Transverse colon (tissue), 4 donors: Measurements from ENCODE around the gene SFT2D2. TPM values are rescaled to one million over a fixed set of nuclear protein-coding genes. Genes with fewer than 3 reads are reported as not detected.
"Not testable (repeated sequence)": the region's sequence is repeated elsewhere in the genome, so short reads cannot be mapped to it uniquely, and the experiment has no call there.

ENCODE experiments used
- DNase-seq: peaks from one replicate; pipeline ENCODE4 v3.0.0-alpha.2; 2019
- H3K27ac ChIP-seq, 4 donors: fragments of 200-600 bp; sonication (generic); 2 replicates each; pipeline ENCODE4 v1.5.1; 2016 to 2018; ENCODE audit warnings: inconsistent platforms in 4 of 4
- H3K27me3 ChIP-seq: fragments of 200-600 bp; sonication (generic); 2 replicates; pipeline ENCODE4 v1.5.1; 2017; ENCODE audit warnings: inconsistent platforms
- H3K36me3 ChIP-seq, 4 donors: fragments of 200-600 bp; sonication (generic); 2 replicates each; pipeline ENCODE4 v1.5.1; 2017 to 2019; ENCODE audit warnings: inconsistent platforms in 4 of 4
- H3K4me1 ChIP-seq, 4 donors: fragments of 200-600 bp; sonication (generic); 2 replicates each; pipeline ENCODE4 v1.5.1; 2017 to 2020; ENCODE audit warnings: inconsistent platforms in 4 of 4
- H3K4me3 ChIP-seq, 4 donors: fragments of 200-600 bp; sonication (generic); 1 replicate in 1 of 4; 2 replicates in 3 of 4; pipeline versions ENCODE4 v1.5.1 to v1.6.1; 2017 to 2019; ENCODE audit warnings: inconsistent platforms in 4 of 4
- H3K9me3 ChIP-seq, 2 donors: fragments of 200-600 bp; sonication (generic); 2 replicates each; pipeline ENCODE4 v1.5.1; 2017 to 2019; ENCODE audit warnings: inconsistent platforms in 2 of 2
- CTCF ChIP-seq, 5 experiments: fragments of 200-600 bp in 3 of 5; fragments of 450-650 bp in 2 of 5; sonication (generic) in 3 of 5; IDR thresholded peaks; 1 replicate in 2 of 5; 2 replicates in 3 of 5; pipeline ENCODE4 v1.5.1; 2016 to 2017; ENCODE audit warnings: antibody characterized with exemption in 5 of 5, inconsistent platforms in 3 of 5, mild to moderate bottlenecking in 2 of 5, moderate library complexity in 1 of 5
- EP300 ChIP-seq: sonication (generic); formaldehyde crosslinking; IDR thresholded peaks from one replicate; pipeline ENCODE4 v1.6.1; 2017; ENCODE audit warnings: antibody characterized with exemption, low read depth
- POLR2A ChIP-seq: fragments of 450-650 bp; IDR thresholded peaks from one replicate; pipeline ENCODE4 v1.6.1; 2016; ENCODE audit warnings: antibody characterized with exemption, mild to moderate bottlenecking, moderate library complexity
- POLR2AphosphoS5 ChIP-seq, 3 donors: sonication (generic); formaldehyde crosslinking; IDR thresholded peaks; one replicate each; pipeline ENCODE4 v1.6.1; 2016; ENCODE audit warnings: antibody characterized with exemption in 3 of 3
- whole genome bisulfite sequencing, 2 donors: methylation state at CpG; one replicate each; pipeline ENCODE4 v1.1.5; 2018; ENCODE audit warnings: low coverage in 1 of 2; 5-methylcytosine and 5-hydroxymethylcytosine counted together
- in situ Hi-C, 4 donors: fragments of 200-750 bp; cut with MboI; loops; one replicate each; pipeline versions ENCODE4 v1.15.0 to v1.15.1; 2017; ENCODE audit warnings: low sequenced_read_pairs in 3 of 4, low pct_ligation_motif_present in 1 of 4, low pct_unique_long_range_greater_than_20kb in 1 of 4
- intact Hi-C: fragments of 100-400 bp; cut with DNase I; formaldehyde crosslinking; loops from one replicate; pipeline ENCODE4 v1.15.1; 2023; ENCODE audit warnings: low total_unique reads
- total RNA-seq, 4 donors: library from RNA; depleted of rRNA; stranded (reverse); fragments of >200 nt; gene quantifications; one replicate each; pipeline ENCODE4 v1.1.0, GENCODE V29; 2016

Gene SFT2D2
- total RNA-seq, 4 donors from 2014 or later = 19.1 to 51.1 (median 38.2) TPM

- Histone ChIP-seq H3K4me1 (peaks cover 2 to 26% (median 13%) of the 10 kb centered on the region in 4 donors), H3K4me3 (peak overlapping the region in 3 of 4 donors; percentile 59 to 78 (median 67)), H3K9me3 (no peaks in the 10 kb centered on the region), H3K27ac (peak overlapping the region; percentile 90 to 97 (median 93)), H3K36me3 (no peaks in the 10 kb centered on the region), H3K27me3 (no peaks in the 10 kb centered on the region)
- no peak for DNase-seq
- in situ Hi-C loops (no loop called here), intact Hi-C loops (no loop called here)
- no peak for TF ChIP-seq POLR2AphosphoS5 (IDR thresholded peaks at IDR 0.05)
- TF ChIP-seq EP300 = no peak
- no peak for TF ChIP-seq POLR2A
- no peak for TF ChIP-seq CTCF (IDR thresholded peaks at IDR 0.05)
- WGBS, 2 donors = 30 to 31% methylated on average over 2 of the region's 2 CpGs
Measured at GRCh38 chr1:168180148-168180524, 45.7 kb upstream of the SFT2D2 start.

GRCh38 chr1:168181063-168181720 lies 44.6 kb upstream of the SFT2D2 start:
- H3K36me3 ChIP-seq, DNase-seq, H3K27me3 ChIP-seq, in situ Hi-C loops, H3K9me3 ChIP-seq, H3K4me3 ChIP-seq, intact Hi-C loops, H3K27ac ChIP-seq: not testable (repeated sequence)
- H3K4me1 ChIP-seq = peaks cover 2 to 26% (median 13%) of the 10 kb centered on the region in 4 donors
- WGBS, 2 donors = 97 to 98% methylated on average over 14 to 15 of the region's 15 CpGs

- Histone ChIP-seq H3K9me3 (no peaks in the 10 kb centered on the region), H3K4me1 (no peaks in the 10 kb centered on the region), H3K27ac (no peak overlapping the region), H3K27me3 (no peaks in the 10 kb centered on the region), H3K4me3 (no peak overlapping the region), H3K36me3 (peaks cover 0 to 13% (median 6%) of the 10 kb centered on the region in 4 donors)
- in situ Hi-C loops = no loop called here
- TF ChIP-seq POLR2AphosphoS5 (IDR thresholded peaks at IDR 0.05) (no peak), CTCF (IDR thresholded peaks at IDR 0.05) (no peak), EP300 (no peak), POLR2A (no peak)
- no peak for DNase-seq
- intact Hi-C loops = no loop called here
Measured at GRCh38 chr1:168187177-168187576, 38.6 kb upstream of the SFT2D2 start.

- H3K4me3 ChIP-seq = no peak overlapping the region
- in situ Hi-C loops = no loop called here
- TF ChIP-seq EP300 (no peak), POLR2AphosphoS5 (IDR thresholded peaks at IDR 0.05) (no peak), CTCF (IDR thresholded peaks at IDR 0.05) (no peak), POLR2A (no peak)
- intact Hi-C loops = no loop called here
- no peak overlapping the region for H3K27ac ChIP-seq
- H3K4me1 ChIP-seq = no peaks in the 10 kb centered on the region
- WGBS, 2 donors = 71 to 84% methylated on average over 2 of the region's 2 CpGs
- H3K27me3 ChIP-seq = no peaks in the 10 kb centered on the region
- no peaks in the 10 kb centered on the region for H3K9me3 ChIP-seq
- H3K36me3 ChIP-seq = peaks cover 0 to 19% (median 8%) of the 10 kb centered on the region in 4 donors
- DNase-seq = no peak
Measured at GRCh38 chr1:168190403-168190802, 35.4 kb upstream of the SFT2D2 start.
